Liver (tissue), 3 donors: ENCODE results near the gene IZUMO2.

Experiments
- HNF4G ChIP-seq: IDR thresholded peaks from 2 replicates; pipeline ENCODE4 v1.6.1; 2016; ENCODE audit warnings: antibody characterized with exemption
- JUND ChIP-seq, 2 donors: IDR thresholded peaks; 2 replicates each; pipeline ENCODE4 v1.6.1; 2016; ENCODE audit warnings: antibody characterized with exemption in 2 of 2
- RAD21 ChIP-seq, 2 donors: IDR thresholded peaks; 2 replicates each; pipeline ENCODE4 v1.6.1; 2016; ENCODE audit warnings: antibody characterized with exemption in 2 of 2, mild to moderate bottlenecking in 2 of 2
- REST ChIP-seq: IDR thresholded peaks from 2 replicates; pipeline ENCODE4 v1.6.1; 2016; ENCODE audit warnings: antibody characterized with exemption, mild to moderate bottlenecking
- SP1 ChIP-seq: IDR thresholded peaks from 2 replicates; pipeline ENCODE4 v1.6.1; 2018; ENCODE audit warnings: antibody characterized with exemption, mild to moderate bottlenecking
- TAF1 ChIP-seq: conservative IDR thresholded peaks from 2 replicates; pipeline ENCODE4 v1.6.1; 2016; ENCODE audit warnings: antibody characterized with exemption, mild to moderate bottlenecking
- YY1 ChIP-seq: IDR thresholded peaks from 2 replicates; pipeline ENCODE4 v1.6.1; 2016; ENCODE audit warnings: antibody characterized with exemption, mild to moderate bottlenecking
- TF ChIP-seq, protein P1 (sequence below): fragments of 150-350 bp; IDR thresholded peaks from 2 replicates; pipeline ENCODE4 v1.5.1; 2017; ENCODE audit warnings: improper control_type of control experiment, low read depth, low read length; ENCODE audit not compliant: missing input control
- TF ChIP-seq, protein P2 (sequence below): IDR thresholded peaks from 2 replicates; pipeline ENCODE4 v1.6.1; 2016; ENCODE audit warnings: antibody characterized with exemption
- TF ChIP-seq, protein P3 (sequence below): IDR thresholded peaks from 2 replicates; pipeline ENCODE4 v1.6.1; 2016; ENCODE audit warnings: antibody characterized with exemption
- donor health status: healthy.
- donor health status: healthy.

DNA sequence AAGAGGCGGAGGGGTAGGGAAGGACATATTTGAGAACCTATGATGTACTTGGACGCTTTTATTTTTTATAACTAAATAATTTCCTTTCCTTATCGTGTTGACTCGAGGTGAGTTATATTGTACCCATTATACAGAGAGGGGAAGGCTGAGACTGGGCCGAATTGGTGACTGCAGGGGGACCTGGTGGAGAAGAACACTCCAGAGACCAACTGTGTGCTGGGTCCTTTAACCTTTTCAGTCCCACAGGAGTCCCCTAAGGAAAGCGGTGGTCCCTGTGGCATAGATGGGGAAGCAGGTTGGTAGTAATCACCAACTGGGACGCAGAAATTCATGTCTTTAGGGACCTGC, 41.0 kb upstream of the IZUMO2 start:
- TF ChIP-seq RAD21 (IDR thresholded peaks at IDR 0.05) (no peak), HNF4G (no peak), TAF1 (no peak), REST (no peak), JUND (IDR thresholded peaks at IDR 0.05) (no peak), SP1 (no peak), YY1 (no peak)
- TF ChIP-seq, protein P1, sequence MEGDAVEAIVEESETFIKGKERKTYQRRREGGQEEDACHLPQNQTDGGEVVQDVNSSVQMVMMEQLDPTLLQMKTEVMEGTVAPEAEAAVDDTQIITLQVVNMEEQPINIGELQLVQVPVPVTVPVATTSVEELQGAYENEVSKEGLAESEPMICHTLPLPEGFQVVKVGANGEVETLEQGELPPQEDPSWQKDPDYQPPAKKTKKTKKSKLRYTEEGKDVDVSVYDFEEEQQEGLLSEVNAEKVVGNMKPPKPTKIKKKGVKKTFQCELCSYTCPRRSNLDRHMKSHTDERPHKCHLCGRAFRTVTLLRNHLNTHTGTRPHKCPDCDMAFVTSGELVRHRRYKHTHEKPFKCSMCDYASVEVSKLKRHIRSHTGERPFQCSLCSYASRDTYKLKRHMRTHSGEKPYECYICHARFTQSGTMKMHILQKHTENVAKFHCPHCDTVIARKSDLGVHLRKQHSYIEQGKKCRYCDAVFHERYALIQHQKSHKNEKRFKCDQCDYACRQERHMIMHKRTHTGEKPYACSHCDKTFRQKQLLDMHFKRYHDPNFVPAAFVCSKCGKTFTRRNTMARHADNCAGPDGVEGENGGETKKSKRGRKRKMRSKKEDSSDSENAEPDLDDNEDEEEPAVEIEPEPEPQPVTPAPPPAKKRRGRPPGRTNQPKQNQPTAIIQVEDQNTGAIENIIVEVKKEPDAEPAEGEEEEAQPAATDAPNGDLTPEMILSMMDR = no peak
- TF ChIP-seq, protein P2, sequence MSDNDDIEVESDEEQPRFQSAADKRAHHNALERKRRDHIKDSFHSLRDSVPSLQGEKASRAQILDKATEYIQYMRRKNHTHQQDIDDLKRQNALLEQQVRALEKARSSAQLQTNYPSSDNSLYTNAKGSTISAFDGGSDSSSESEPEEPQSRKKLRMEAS = no peak
- TF ChIP-seq, protein P3, sequence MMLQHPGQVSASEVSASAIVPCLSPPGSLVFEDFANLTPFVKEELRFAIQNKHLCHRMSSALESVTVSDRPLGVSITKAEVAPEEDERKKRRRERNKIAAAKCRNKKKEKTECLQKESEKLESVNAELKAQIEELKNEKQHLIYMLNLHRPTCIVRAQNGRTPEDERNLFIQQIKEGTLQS = no peak
